ENCODE data around the gene TSKU. TPM values are rescaled to one million over a fixed set of nuclear protein-coding genes. Genes with fewer than 3 reads are reported as not detected.
"Not testable (repeated sequence)": the region's sequence is repeated elsewhere in the genome, so short reads cannot be mapped to it uniquely, and the experiment has no call there.

Gene TSKU
- total RNA-seq, 1 experiment from 2014 or later: 40.6 TPM

- Histone ChIP-seq H3K4me3 (ENCODE audit: low read depth, low read length) (no peak overlapping the region), H3K36me3 (ENCODE audit: control insufficient read depth, insufficient read depth, low read length) (no peaks in the 10 kb centered on the region), H3K27me3 (replicated peaks; ENCODE audit: control insufficient read depth, insufficient read depth, low read length) (no peaks in the 10 kb centered on the region), H3K9me3 (peaks cover 4% of the 10 kb centered on the region), H3K4me1 (peaks cover 11% of the 10 kb centered on the region)
- no peak for DNase-seq
- ChIA-PET POLR2A (no interaction called here), CTCF (interaction anchor here (0.6 kb wide), 1 partner anchor 83 kb away, joined by 3 read pairs; no protein-coding TSS in a partner anchor)
- intact Hi-C loops (cut with micrococcal nuclease; ENCODE audit: unreplicated experiment): no loop called here
- BruUV-seq (replicated peaks): no TSS peak
- peaks cover 12% of the 10 kb centered on the region for H3K4me1 Mint-ChIP-seq (ENCODE audit: low read depth, unreplicated experiment)
- no peaks in the 10 kb centered on the region for H3K9me3 Mint-ChIP-seq (ENCODE audit: unreplicated experiment)
- TF ChIP-seq, protein P1, sequence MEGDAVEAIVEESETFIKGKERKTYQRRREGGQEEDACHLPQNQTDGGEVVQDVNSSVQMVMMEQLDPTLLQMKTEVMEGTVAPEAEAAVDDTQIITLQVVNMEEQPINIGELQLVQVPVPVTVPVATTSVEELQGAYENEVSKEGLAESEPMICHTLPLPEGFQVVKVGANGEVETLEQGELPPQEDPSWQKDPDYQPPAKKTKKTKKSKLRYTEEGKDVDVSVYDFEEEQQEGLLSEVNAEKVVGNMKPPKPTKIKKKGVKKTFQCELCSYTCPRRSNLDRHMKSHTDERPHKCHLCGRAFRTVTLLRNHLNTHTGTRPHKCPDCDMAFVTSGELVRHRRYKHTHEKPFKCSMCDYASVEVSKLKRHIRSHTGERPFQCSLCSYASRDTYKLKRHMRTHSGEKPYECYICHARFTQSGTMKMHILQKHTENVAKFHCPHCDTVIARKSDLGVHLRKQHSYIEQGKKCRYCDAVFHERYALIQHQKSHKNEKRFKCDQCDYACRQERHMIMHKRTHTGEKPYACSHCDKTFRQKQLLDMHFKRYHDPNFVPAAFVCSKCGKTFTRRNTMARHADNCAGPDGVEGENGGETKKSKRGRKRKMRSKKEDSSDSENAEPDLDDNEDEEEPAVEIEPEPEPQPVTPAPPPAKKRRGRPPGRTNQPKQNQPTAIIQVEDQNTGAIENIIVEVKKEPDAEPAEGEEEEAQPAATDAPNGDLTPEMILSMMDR (IDR thresholded peaks at IDR 0.05; ENCODE audit: insufficient read depth in 1 of 2, low read depth in 1 of 2, low read length in 1 of 2, severe bottlenecking in 1 of 2, unreplicated experiment in 1 of 2): no peak
- H3K4me3 Mint-ChIP-seq (ENCODE audit: unreplicated experiment): no peak overlapping the region
- no peak overlapping the region for H3K27ac Mint-ChIP-seq (ENCODE audit: unreplicated experiment)
- H3K27me3 Mint-ChIP-seq (ENCODE audit: insufficient read depth, unreplicated experiment): peaks cover 3% of the 10 kb centered on the region
- no peaks in the 10 kb centered on the region for H3K36me3 Mint-ChIP-seq (ENCODE audit: insufficient read depth, unreplicated experiment)
These were observed 42.7 kb downstream of the TSKU start for GRCh38 chr11:76825726-76826396.

GRCh38 chr11:76826508-76826907, 43.4 kb downstream of the TSKU start:
- H3K27ac Mint-ChIP-seq (ENCODE audit: unreplicated experiment); H3K27me3 Mint-ChIP-seq (ENCODE audit: insufficient read depth, unreplicated experiment); H3K9me3 ChIP-seq; BruUV-seq (replicated peaks); intact Hi-C loops (cut with micrococcal nuclease; ENCODE audit: unreplicated experiment); H3K4me3 ChIP-seq (ENCODE audit: low read depth, low read length); CTCF ChIA-PET; H3K9me3 Mint-ChIP-seq (ENCODE audit: unreplicated experiment); H3K36me3 ChIP-seq (ENCODE audit: control insufficient read depth, insufficient read depth, low read length); H3K4me3 Mint-ChIP-seq (ENCODE audit: unreplicated experiment); H3K36me3 Mint-ChIP-seq (ENCODE audit: insufficient read depth, unreplicated experiment); POLR2A ChIA-PET; DNase-seq; H3K27me3 ChIP-seq (replicated peaks; ENCODE audit: control insufficient read depth, insufficient read depth, low read length): not testable (repeated sequence)
- peaks cover 12% of the 10 kb centered on the region for H3K4me1 Mint-ChIP-seq (ENCODE audit: low read depth, unreplicated experiment)
- peaks cover 11% of the 10 kb centered on the region for H3K4me1 ChIP-seq

GRCh38 chr11:76827005-76827404, 43.8 kb downstream of the TSKU start:
- intact Hi-C loops (cut with micrococcal nuclease; ENCODE audit: unreplicated experiment); H3K27me3 Mint-ChIP-seq (ENCODE audit: insufficient read depth, unreplicated experiment): not testable (repeated sequence)

DNA sequence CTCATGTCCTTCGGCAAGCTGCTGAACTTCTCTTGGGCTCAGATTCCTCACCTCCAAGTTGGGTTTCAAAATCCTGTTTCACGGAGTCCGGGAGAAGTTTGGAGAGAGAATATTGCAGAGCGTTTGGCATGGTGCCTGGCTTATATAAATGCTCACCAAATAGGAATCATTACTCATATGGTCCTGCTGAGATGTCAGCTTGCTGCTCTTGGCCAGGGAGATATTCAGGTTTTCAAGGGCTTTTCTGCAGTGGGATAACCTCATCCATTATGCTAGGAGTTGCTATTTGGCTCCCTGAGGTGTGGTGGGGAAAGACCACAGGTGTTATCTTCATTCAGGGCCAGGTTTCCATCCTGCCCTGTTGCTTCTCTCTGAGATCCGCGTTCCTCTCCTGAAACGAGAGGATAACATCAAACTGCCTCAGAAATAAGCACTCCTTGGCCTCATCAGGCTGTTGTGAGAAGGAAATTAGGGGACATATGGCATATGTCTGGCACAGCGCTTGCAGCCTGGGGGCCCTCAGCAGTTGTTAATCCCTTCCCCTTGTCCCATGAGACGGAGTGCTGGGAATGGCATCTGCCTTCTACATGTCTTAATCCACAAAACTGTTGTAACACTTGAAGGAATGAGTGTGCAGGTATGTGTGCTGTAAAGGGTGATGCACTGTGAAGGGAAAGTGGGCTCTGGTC, 47.6 kb downstream of the TSKU start:
- ChIA-PET POLR2A (no interaction called here), CTCF (no interaction called here)
- TF ChIP-seq, protein P1 (IDR thresholded peaks at IDR 0.05; ENCODE audit: insufficient read depth in 1 of 2, low read depth in 1 of 2, low read length in 1 of 2, severe bottlenecking in 1 of 2, unreplicated experiment in 1 of 2): no peak
- BruUV-seq (replicated peaks): no TSS peak
- Mint-ChIP-seq H3K27ac (ENCODE audit: unreplicated experiment) (no peak overlapping the region), H3K27me3 (ENCODE audit: insufficient read depth, unreplicated experiment) (peaks cover 8% of the 10 kb centered on the region), H3K4me1 (ENCODE audit: low read depth, unreplicated experiment) (no peaks in the 10 kb centered on the region), H3K4me3 (ENCODE audit: unreplicated experiment) (no peak overlapping the region), H3K9me3 (ENCODE audit: unreplicated experiment) (no peaks in the 10 kb centered on the region), H3K36me3 (ENCODE audit: insufficient read depth, unreplicated experiment) (no peaks in the 10 kb centered on the region)
- intact Hi-C loops (cut with micrococcal nuclease; ENCODE audit: unreplicated experiment): no loop called here
- Histone ChIP-seq H3K9me3 (no peaks in the 10 kb centered on the region; the same call in 1 of the 2 replicates), H3K4me1 (no peaks in the 10 kb centered on the region), H3K4me3 (ENCODE audit: low read depth, low read length) (no peak overlapping the region), H3K27me3 (replicated peaks; ENCODE audit: control insufficient read depth, insufficient read depth, low read length) (no peaks in the 10 kb centered on the region), H3K36me3 (ENCODE audit: control insufficient read depth, insufficient read depth, low read length) (no peaks in the 10 kb centered on the region)
- no peak for DNase-seq

More at GRCh38 chr11:76827005-76827404, 43.8 kb downstream of the TSKU start:
- DNase-seq; BruUV-seq (replicated peaks); POLR2A ChIA-PET; H3K9me3 ChIP-seq; CTCF ChIA-PET; H3K36me3 ChIP-seq (ENCODE audit: control insufficient read depth, insufficient read depth, low read length); H3K27me3 ChIP-seq (replicated peaks; ENCODE audit: control insufficient read depth, insufficient read depth, low read length); H3K9me3 Mint-ChIP-seq (ENCODE audit: unreplicated experiment); H3K36me3 Mint-ChIP-seq (ENCODE audit: insufficient read depth, unreplicated experiment); H3K27ac Mint-ChIP-seq (ENCODE audit: unreplicated experiment); H3K4me3 ChIP-seq (ENCODE audit: low read depth, low read length); H3K4me3 Mint-ChIP-seq (ENCODE audit: unreplicated experiment): not testable (repeated sequence)
- H3K4me1 ChIP-seq: peaks cover 11% of the 10 kb centered on the region
- peaks cover 12% of the 10 kb centered on the region for H3K4me1 Mint-ChIP-seq (ENCODE audit: low read depth, unreplicated experiment)

Measured in Caco-2 (cell line).